Mesenchymal stem cell (in vitro differentiated cells and primary cell): ENCODE measurements around the gene KRTAP10-12.

ENCODE experiments used
- DNase-seq: peaks from one replicate; pipeline ENCODE4 v3.0.0-alpha.2; 2013
- H2AFZ ChIP-seq: one replicate; pipeline ENCODE4 v1.6.1; 2013; ENCODE audit warnings: low read depth, mild to moderate bottlenecking, control low read depth, inconsistent platforms, low read length, moderate library complexity
- H2AK5ac ChIP-seq: 2 replicates; pipeline ENCODE4 v1.6.1; 2013; ENCODE audit warnings: low read length, moderate library complexity, mild to moderate bottlenecking, inconsistent platforms; ENCODE audit not compliant: severe bottlenecking
- H2BK120ac ChIP-seq: one replicate; pipeline ENCODE4 v1.6.1; 2013; ENCODE audit warnings: low read depth, mild to moderate bottlenecking, inconsistent platforms, low read length, moderate library complexity
- H2BK12ac ChIP-seq, 2 experiments: one replicate each; pipeline ENCODE4 v1.6.1; 2013; ENCODE audit warnings: inconsistent platforms in 2 of 2, low read length in 2 of 2, mild to moderate bottlenecking in 2 of 2, moderate library complexity in 2 of 2, control low read depth in 1 of 2
- H2BK15ac ChIP-seq: one replicate; pipeline ENCODE4 v1.6.1; 2013; ENCODE audit warnings: mild to moderate bottlenecking, low read depth, inconsistent platforms; ENCODE audit not compliant: poor library complexity, severe bottlenecking
- H2BK5ac ChIP-seq: 2 replicates; pipeline ENCODE4 v1.6.1; 2013; ENCODE audit warnings: low read depth, mild to moderate bottlenecking, low read length, control low read depth, inconsistent platforms; ENCODE audit not compliant: poor library complexity, severe bottlenecking
- H3K14ac ChIP-seq, 2 experiments: one replicate each; pipeline ENCODE4 v1.6.1; 2013; ENCODE audit warnings: inconsistent platforms in 2 of 2, low read length in 2 of 2, control low read depth in 1 of 2, mild to moderate bottlenecking in 1 of 2, moderate library complexity in 1 of 2
- H3K18ac ChIP-seq, 2 experiments: one replicate each; pipeline ENCODE4 v1.6.1; 2013; ENCODE audit warnings: inconsistent platforms in 2 of 2, low read length in 2 of 2, control low read depth in 1 of 2, low read depth in 1 of 2, mild to moderate bottlenecking in 1 of 2
- H3K23ac ChIP-seq, 2 experiments: one replicate each; pipeline ENCODE4 v1.6.1; 2013; ENCODE audit warnings: inconsistent platforms in 2 of 2, low read length in 2 of 2, mild to moderate bottlenecking in 2 of 2, moderate library complexity in 2 of 2, control low read depth in 1 of 2
- H3K27ac ChIP-seq: 2 replicates; pipeline ENCODE4 v1.5.1; 2013; ENCODE audit warnings: mild to moderate bottlenecking, moderate library complexity, low read length, control low read depth, inconsistent platforms; ENCODE audit not compliant: poor library complexity, severe bottlenecking
- H3K27me3 ChIP-seq, 2 experiments: 2 replicates each; pipeline versions ENCODE4 v1.6.1 to v1.7.0; 2013; ENCODE audit warnings: low read length in 2 of 2, mild to moderate bottlenecking in 2 of 2, moderate library complexity in 2 of 2, control low read depth in 1 of 2, inconsistent platforms in 1 of 2; ENCODE audit not compliant: control insufficient read depth in 1 of 2, insufficient read depth in 1 of 2
- H3K36me3 ChIP-seq, 2 experiments: 2 replicates each; pipeline versions ENCODE4 v1.6.1 to v1.7.0; 2013; ENCODE audit warnings: low read length in 2 of 2, control low read depth in 1 of 2, inconsistent platforms in 1 of 2, low read depth in 1 of 2, mild to moderate bottlenecking in 1 of 2; ENCODE audit not compliant: insufficient read depth in 2 of 2, control insufficient read depth in 1 of 2
- H3K4ac ChIP-seq, 2 experiments: one replicate each; pipeline ENCODE4 v1.6.1; 2013; ENCODE audit warnings: inconsistent platforms in 2 of 2, low read length in 2 of 2, mild to moderate bottlenecking in 2 of 2, moderate library complexity in 2 of 2, control low read depth in 1 of 2, low read depth in 1 of 2
- H3K4me1 ChIP-seq: 2 replicates; pipeline ENCODE4 v1.6.1; 2013; ENCODE audit warnings: low read depth, low read length, control low read depth; ENCODE audit not compliant: control insufficient read depth, insufficient read depth
- H3K4me2 ChIP-seq: 2 replicates; pipeline ENCODE4 v1.6.1; 2013; ENCODE audit warnings: low read length, mild to moderate bottlenecking, inconsistent platforms; ENCODE audit not compliant: poor library complexity, severe bottlenecking
- H3K4me3 ChIP-seq, 2 experiments: 2 replicates each; pipeline versions ENCODE4 v1.5.1 to v1.7.0; 2013; ENCODE audit warnings: low read length in 2 of 2, mild to moderate bottlenecking in 2 of 2, control low read depth in 1 of 2, low read depth in 1 of 2; ENCODE audit not compliant: insufficient read depth in 1 of 2
- H3K79me1 ChIP-seq: replicated peaks from 2 replicates; pipeline ENCODE4 v1.6.1; 2013; ENCODE audit warnings: mild to moderate bottlenecking, control low read depth, low read length, inconsistent platforms; ENCODE audit not compliant: poor library complexity, severe bottlenecking
- H3K9ac ChIP-seq: 2 replicates; pipeline ENCODE4 v1.7.0; 2013; ENCODE audit warnings: mild to moderate bottlenecking, low read length, moderate library complexity
- H3K9me3 ChIP-seq: 2 replicates; pipeline ENCODE4 v1.7.0; 2013; ENCODE audit warnings: mild to moderate bottlenecking, low read length; ENCODE audit not compliant: control insufficient read depth
- H4K8ac ChIP-seq: one replicate; pipeline ENCODE4 v1.6.1; 2013; ENCODE audit warnings: inconsistent platforms, mild to moderate bottlenecking, low read length, moderate library complexity
- H4K91ac ChIP-seq: one replicate; pipeline ENCODE4 v1.6.1; 2013; ENCODE audit warnings: mild to moderate bottlenecking, low read length, inconsistent platforms
- WGBS: methylation state at CpG from one replicate; pipeline ENCODE4 v1.1.7; 2013; ENCODE audit warnings: mixed read lengths; 5-methylcytosine and 5-hydroxymethylcytosine counted together

Gene KRTAP10-12

DNA sequence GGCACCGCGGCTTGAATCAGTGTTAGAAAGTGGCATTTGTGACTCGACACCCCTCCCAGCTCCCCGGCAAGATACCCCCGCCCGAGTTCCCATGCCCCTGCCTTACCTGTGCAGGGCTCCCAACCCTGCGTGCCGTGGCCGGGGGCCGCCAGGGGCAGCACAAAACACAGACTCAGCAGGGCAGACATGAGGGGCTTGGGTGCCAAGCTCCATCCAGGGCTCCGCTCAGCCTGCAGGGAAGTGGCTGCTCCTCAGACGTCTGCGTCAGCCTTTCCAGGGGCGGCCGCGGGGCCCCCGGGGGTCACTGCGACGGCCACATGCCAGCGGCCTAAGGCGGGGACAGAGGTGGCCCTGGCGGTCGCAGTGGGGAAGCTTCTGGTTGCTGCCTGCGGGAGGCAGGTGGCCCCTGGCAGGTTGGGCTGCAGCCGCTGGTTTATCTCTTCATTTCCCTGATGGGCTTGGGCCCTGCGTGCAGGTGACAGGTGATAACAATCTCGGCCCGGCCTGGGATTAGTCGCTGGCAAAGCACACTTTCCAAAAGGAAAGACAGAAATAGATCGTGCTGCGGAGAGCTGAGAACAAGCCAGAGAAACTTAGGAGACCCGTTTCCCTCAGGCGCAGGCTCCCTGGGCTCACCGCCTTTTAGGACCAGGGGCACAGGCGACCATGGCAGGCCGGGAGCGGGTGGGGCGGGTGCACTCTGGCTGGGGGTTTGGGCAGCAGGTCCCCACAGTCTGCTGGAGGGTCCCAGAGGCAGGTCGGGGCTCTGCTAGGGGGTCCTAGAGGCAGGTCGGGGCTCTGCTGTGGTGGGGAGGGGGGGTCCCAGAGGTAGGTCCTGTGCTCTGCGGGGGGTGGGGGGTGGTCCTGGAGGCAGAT is 14.6 kb downstream of the KRTAP10-12 start, which contains the start of gene TSPEAR:
Gene TSPEAR (minus strand): TSS at position 246 of the 876 bp plus-strand sequence. CDS start 58 bp downstream, at position 188.
- no peak within 1 kb of the TSS for H3K4me3 ChIP-seq

GRCh38 chr21:44712203-44713028 is 15.4 kb downstream of the KRTAP10-12 start:
- Histone ChIP-seq H2BK15ac (no peak overlapping the region), H2BK12ac (no peak overlapping the region), H3K4me2 (no peak overlapping the region), H3K36me3 (no peaks in the 10 kb centered on the region), H2AK5ac (no peak overlapping the region), H3K27me3 (peaks cover 79 to 84% of the 10 kb centered on the region in 2 experiments), H4K8ac (no peak overlapping the region), H3K14ac (no peak overlapping the region), H3K79me1 (no peaks in the 10 kb centered on the region), H3K23ac (no peak overlapping the region), H2BK5ac (no peak overlapping the region), H3K4me3 (no peak overlapping the region), H3K9me3 (no peaks in the 10 kb centered on the region), H4K91ac (no peak overlapping the region), H2BK120ac (no peak overlapping the region), H3K9ac (no peak overlapping the region), H2AFZ (no peak overlapping the region), H3K27ac (no peak overlapping the region), H3K18ac (no peak overlapping the region), H3K4me1 (peaks cover 13% of the 10 kb centered on the region), H3K4ac (no peak overlapping the region)
- WGBS: 9% methylated on average over 19 of the region's 22 CpGs
- no peak for DNase-seq

More for the DNA sequence above, 14.6 kb downstream of the KRTAP10-12 start, which contains the start of gene TSPEAR:
- Histone ChIP-seq H3K14ac (no peak within 1 kb of the TSS), H3K9ac (no peak within 1 kb of the TSS), H3K79me1 (no peaks in the 10 kb centered on the region), H3K18ac (no peak within 1 kb of the TSS), H3K36me3 (no peaks in the 10 kb centered on the region), H3K23ac (no peak within 1 kb of the TSS), H3K27me3 (peaks cover 84 to 92% of the 10 kb centered on the region in 2 experiments), H2BK12ac (no peak within 1 kb of the TSS), H2BK120ac (no peak within 1 kb of the TSS), H4K8ac (no peak within 1 kb of the TSS), H3K27ac (no peak within 1 kb of the TSS), H3K4ac (no peak within 1 kb of the TSS), H4K91ac (no peak within 1 kb of the TSS), H2BK5ac (no peak within 1 kb of the TSS), H3K4me2 (no peak within 1 kb of the TSS), H3K9me3 (no peaks in the 10 kb centered on the region), H2BK15ac (no peak within 1 kb of the TSS), H3K4me1 (peaks cover 14% of the 10 kb centered on the region), H2AFZ (no peak within 1 kb of the TSS), H2AK5ac (no peak within 1 kb of the TSS)
- WGBS: 3% methylated on average over 38 of the region's 41 CpGs
- DNase-seq: no peak

- 49% methylated on average over 6 of the region's 9 CpGs for WGBS
- Histone ChIP-seq H3K79me1 (no peaks in the 10 kb centered on the region), H2AFZ (no peak overlapping the region), H3K9me3 (no peaks in the 10 kb centered on the region), H3K4me1 (peaks cover 13% of the 10 kb centered on the region), H3K4me2 (no peak overlapping the region), H4K91ac (no peak overlapping the region), H2BK5ac (no peak overlapping the region), H3K36me3 (no peaks in the 10 kb centered on the region), H2AK5ac (no peak overlapping the region), H3K23ac (no peak overlapping the region), H2BK120ac (no peak overlapping the region), H3K4me3 (no peak overlapping the region), H3K18ac (no peak overlapping the region), H3K27ac (no peak overlapping the region), H3K9ac (no peak overlapping the region), H3K27me3 (peaks cover 76 to 80% of the 10 kb centered on the region in 2 experiments), H3K4ac (no peak overlapping the region), H2BK15ac (no peak overlapping the region), H2BK12ac (no peak overlapping the region), H3K14ac (no peak overlapping the region), H4K8ac (no peak overlapping the region)
- no peak for DNase-seq
Observed at GRCh38 chr21:44713130-44713529, 16.2 kb downstream of the KRTAP10-12 start.

DNA sequence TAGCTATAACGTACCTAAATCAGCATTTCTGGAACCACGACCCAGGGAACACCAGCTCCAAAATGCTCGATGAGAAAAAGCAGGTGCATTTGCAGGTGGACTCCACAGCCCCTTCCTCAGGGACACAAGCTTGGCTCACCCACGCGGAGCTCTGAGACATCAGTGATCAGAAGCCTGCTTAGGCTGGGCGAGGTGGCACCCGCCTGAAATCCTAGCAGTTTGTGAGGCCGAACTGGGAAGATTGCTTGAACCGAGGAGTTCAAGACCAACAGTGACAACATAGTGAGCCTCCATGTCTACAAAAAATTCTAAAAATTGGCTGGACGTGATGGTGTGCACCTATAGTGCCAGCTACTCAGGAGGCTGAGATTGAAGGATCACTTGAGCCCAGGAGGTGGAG is 16.9 kb downstream of the KRTAP10-12 start:
- DNase-seq: no peak
- Histone ChIP-seq H3K4ac (no peak overlapping the region), H3K18ac (no peak overlapping the region), H2BK15ac (no peak overlapping the region), H4K8ac (no peak overlapping the region), H3K79me1 (no peaks in the 10 kb centered on the region), H3K27me3 (peaks cover 76 to 80% of the 10 kb centered on the region in 2 experiments), H3K4me3 (no peak overlapping the region), H3K9me3 (no peaks in the 10 kb centered on the region), H3K23ac (no peak overlapping the region), H2AFZ (no peak overlapping the region), H3K36me3 (no peaks in the 10 kb centered on the region), H2BK12ac (no peak overlapping the region), H3K9ac (no peak overlapping the region), H3K4me1 (peaks cover 11% of the 10 kb centered on the region), H2AK5ac (no peak overlapping the region), H3K14ac (no peak overlapping the region), H4K91ac (no peak overlapping the region), H3K4me2 (no peak overlapping the region), H3K27ac (no peak overlapping the region), H2BK5ac (no peak overlapping the region), H2BK120ac (no peak overlapping the region)
- 82% methylated on average over 10 of the region's 10 CpGs for WGBS
